Activated effector memory CD4-positive, alpha-beta T cell treated with anti-CD3 and anti-CD28 coated beads, Interleukin-2, amount 50 U/mL, for 16 hours (primary cell): ENCODE measurements around the gene CRABP1.

Experiments used
- DNase-seq: peaks from one replicate; pipeline ENCODE4 v3.0.0-alpha.2; 2020

The CRABP1 gene

DNA sequence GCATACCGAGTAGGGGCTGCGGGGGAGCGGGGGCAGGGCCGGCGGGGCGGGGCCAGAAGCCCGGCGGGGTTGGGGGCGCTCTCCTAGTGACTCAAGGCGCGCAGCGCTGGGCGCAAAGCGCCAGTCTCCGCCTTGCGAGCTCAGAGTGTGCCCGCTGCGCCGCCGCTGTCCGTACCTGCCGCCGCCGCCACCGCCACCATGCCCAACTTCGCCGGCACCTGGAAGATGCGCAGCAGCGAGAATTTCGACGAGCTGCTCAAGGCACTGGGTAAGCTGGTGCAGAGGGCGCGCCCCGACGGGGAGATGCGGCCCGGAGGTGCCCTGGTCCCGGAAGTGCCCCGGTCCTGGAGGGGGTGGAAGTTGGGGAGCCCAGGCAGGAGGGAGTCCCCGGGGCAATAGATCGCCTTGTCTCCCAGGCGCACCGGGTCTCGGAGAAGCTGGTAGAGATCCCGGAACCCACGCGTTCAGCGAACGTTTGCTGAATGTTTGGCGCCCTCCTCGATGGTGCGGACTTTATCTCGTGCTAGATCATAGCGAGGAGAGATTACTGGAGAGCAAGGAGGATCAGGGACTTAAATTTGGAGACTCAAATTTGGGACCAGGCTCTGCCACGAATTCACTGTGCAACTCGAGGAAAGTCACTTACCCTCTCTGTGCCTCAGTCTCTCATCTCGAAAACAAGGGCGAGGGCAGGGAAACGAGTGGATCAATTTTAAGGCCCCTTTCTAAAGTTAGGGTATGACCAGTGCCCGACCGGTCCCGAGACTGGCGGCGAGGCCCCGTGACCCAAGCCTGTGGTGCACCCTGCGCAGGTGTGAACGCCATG is at the start of gene CRABP1:
Gene CRABP1 (plus strand): TSS at position 123 of the 826 bp plus-strand sequence. CDS start 76 bp downstream, at position 199.
- DNase-seq = no peak

GRCh38 chr15:78291052-78291451 is 49.1 kb upstream of the CRABP1 start:
- DNase-seq = no peak

DNA sequence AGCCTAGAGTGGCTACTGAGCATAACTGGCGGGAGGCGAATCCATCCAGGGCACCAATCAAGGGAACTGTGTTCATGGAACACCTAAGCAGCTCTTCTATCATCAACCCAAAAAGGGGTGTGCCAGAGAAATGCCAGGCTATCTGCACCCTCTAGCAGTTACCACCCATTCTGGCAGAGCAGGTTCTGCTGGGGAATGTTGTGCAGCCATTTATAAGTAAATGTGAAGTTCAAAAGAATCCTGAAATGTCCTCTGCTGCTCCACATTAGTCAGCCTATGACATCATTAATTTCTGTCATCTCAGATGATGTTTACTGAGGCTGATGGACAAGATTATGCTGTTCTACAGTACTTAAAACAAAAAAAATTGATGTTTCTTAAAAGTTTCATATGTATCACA is 48.5 kb upstream of the CRABP1 start:
- DNase-seq = no peak

DNA sequence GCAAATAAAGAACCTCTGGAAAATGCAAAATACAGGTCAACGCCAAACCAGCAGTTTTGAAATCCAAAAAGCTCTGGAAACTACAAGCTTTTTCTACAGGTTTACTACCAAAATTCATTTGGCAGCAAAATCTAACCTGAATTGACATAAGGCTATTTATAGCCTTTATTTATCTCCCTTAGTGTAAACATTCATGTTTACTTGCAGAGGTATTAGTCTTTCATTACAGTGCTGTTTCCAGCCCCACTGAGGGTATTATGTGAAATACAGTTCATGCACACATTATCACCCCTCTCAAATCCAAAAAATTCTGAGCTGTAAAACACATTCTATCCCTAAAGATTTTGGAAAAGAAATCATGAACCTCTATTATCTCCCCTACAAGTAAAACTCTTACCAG is 47.9 kb upstream of the CRABP1 start:
- no peak for DNase-seq

- peak; percentile 96 for DNase-seq
Observed at GRCh38 chr15:78299101-78299930, 40.8 kb upstream of the CRABP1 start, which contains the start of gene SKIC8. SKIC8 (minus strand) TSS chr15:78299609; CDS start chr15:78295686, 3,923 bp downstream.

DNA sequence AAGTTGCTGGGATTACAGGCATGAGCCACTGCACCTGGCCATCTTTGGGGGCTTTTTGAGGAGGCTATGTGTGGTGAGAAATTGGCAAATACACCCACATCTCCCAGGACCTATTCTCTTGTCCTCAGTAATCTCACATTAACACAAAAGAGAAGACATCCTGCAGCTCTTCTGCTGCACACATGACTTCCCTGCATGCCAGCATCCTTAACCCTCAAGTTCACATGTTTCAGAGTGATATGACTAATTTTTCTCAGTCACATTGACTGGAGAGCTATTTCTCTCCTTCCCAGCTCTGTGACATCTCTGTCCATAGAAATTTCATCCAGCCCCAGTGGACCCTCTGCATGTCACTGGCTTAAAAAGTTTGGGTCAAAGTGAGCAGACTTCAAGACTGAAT is 38.8 kb upstream of the CRABP1 start:
- DNase-seq = no peak

GRCh38 chr15:78301828-78302227 is 38.3 kb upstream of the CRABP1 start:
- DNase-seq = no peak

GRCh38 chr15:78302579-78303312 is 37.4 kb upstream of the CRABP1 start:
- DNase-seq = no peak

DNA sequence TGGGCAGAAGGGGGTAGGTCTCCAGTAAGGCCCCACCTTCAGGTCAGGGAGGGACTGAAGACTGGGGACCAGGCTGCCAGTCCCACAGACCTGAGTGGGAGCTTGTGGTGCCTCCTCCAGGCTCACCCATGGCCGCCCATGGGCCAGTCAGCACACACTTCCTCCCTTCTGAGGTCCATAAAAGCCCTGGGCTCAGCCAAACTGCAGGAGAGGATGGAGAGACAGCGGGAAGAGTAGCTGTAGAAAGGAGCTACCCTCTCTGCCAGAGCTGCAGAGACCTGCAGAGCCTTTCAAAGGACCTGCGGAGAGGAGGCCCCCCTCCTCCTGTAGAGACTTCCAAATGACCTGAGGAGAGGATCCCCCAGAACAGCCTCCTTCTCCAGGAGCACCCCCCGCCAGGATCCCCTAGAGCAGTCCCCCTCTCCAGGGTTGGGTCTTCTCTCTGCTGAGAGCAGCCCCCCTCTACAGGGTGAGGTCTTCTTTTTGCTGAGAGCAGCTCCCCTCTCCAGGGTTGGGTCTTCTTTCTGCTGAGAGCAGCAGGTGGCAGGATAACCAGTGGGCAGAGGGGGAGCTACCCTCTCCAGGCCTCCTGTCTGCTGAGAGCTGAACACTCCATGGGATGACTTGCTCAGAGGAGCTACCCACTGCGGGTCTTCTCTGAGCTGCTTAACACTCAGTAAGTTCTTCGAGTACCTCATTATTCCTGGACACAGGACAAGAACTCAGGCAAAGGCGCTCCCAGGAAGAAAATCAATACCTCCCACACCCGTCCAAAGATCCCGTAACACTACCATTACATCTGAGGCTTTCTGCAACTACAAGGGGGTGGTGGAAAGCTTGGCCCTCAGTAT is 35.7 kb upstream of the CRABP1 start:
- peak; percentile 39 for DNase-seq

DNA sequence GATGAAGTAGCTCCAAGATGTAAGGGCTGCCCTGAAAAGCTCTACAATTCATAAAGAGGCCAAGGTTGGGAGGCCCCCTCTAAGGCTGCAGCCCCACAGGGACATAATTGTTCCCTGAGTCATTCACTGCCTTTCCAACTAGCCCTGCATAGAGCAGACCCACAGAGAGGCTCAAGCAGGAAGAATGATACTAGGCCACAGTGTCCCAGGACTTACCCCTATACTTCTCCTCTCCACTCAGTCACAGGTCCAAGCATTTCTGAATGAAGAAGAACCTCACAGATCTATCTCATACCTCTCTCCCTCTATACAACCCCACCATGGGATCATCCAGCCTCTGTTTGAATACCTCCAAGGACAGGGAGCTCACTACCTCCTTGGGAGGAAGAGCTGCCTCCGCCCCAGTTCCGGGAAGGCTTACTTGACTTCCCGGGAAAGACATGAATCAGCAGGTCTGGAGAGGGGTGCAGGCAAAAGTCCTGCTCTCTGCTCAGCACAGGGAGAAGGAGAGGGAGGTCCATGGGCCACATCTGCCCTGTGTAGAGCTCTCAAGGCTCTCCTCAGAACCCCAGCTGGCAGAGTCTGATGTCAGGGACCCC is 33.9 kb upstream of the CRABP1 start:
- DNase-seq = peak; percentile 27

- DNase-seq = peak; percentile 12
Observed at GRCh38 chr15:78307976-78308375, 32.2 kb upstream of the CRABP1 start.

DNA sequence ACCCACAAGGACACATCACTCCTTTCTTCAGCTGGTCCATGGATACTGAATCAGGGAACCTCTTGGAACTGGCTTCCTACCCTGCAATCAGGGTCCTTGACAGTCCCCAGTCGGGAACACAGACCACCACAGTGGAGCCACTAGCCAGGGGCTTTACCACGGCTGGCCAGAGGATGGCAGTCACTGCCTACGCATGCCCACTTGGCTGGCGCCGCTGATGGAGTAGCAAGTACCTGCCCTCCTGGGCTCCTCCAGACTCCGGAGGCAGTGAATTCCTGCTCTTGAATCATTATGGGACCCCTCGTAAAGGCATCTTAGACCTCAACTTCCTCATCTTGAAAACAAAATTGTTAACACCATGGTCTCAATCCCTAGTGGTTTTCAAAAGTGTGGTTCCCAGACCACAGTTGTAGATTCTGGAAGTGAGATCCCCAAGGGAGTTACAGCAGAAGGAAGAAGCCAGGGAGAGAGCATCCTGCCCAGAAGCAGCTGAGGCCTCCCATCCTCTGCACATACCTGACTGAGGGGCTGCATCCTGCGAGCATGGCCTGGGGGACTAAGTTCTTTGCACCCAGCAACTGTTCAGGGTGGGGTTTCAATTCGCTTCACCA is 31.6 kb upstream of the CRABP1 start:
- DNase-seq = peak; percentile 76

DNA sequence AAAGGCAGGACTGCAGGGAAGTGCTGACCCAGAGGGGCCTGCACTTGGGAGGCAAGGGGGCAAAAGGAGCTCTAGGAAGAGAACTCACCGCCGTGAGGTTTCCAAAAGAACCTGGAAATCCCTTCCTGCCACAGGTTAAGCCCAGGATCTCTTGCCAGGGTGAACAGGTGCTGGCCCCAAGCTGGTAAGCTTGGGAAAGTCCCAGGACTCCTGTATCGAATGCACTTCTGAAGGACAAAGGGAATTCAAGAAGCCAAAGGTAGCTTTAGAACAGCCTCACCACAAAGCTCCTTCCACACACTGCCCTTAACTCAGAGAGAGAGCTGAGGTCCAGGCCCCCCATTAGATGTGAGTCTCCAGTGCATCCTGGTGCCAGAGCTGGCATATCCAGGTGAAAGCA is 28.9 kb upstream of the CRABP1 start:
- DNase-seq = no peak

GRCh38 chr15:78312536-78312935 is 27.6 kb upstream of the CRABP1 start:
- no peak for DNase-seq

DNA sequence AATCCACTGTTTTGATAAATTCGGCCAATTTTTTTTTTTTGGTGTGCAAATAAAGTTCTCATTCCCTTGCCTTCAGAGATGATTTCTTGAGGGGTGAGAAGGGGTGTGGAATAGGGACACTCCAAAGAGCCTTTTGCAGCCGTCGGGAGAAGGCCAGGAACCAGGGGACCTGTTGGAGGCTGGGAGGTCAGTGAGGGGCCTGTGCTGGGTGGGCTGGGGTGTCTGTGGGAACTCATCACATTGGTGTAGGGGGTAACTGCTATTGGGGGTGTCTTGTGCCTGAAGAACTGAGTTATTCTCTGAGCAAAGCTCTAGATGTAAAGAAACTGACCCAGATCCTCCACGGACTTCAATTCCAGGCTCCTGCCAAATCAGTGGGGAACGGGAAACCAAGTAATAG is 27.2 kb upstream of the CRABP1 start:
- no peak for DNase-seq

- DNase-seq = no peak
Observed at GRCh38 chr15:78313383-78313782, 26.8 kb upstream of the CRABP1 start.

DNA sequence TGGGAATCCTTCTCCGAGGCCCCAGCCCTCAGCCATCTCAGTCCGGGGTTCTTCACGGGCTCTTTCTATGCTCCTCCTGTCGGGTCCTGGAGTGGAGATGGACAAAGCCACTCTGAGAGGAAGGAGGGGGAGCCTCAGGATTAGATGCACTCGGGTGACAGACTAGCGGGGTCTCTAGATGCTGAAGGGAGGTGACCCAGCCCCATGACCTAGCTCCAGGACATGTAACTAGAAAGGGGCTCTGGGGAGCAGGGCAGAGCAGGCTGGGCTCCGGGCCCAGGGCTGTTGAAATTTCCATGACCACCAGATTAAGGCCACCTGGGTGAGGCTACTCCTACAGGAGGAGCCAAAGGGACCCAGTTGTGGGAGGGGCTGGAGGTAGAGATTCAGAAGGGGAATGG is 26.0 kb upstream of the CRABP1 start:
- DNase-seq = no peak

- no peak for DNase-seq
Observed at GRCh38 chr15:78315686-78316282, 24.4 kb upstream of the CRABP1 start.

GRCh38 chr15:78316283-78317083 is 23.7 kb upstream of the CRABP1 start:
- no peak for DNase-seq
